Stimulated activated CD4-positive, alpha-beta T cell treated with anti-CD3 and anti-CD28 coated beads, Interleukin-12 subunit alpha, Interleukin-12 subunit beta, amount 100 ng/mL, for 4 hours (primary cell): Measurements from ENCODE around the gene FCER1G.
"Not testable (repeated sequence)": the region's sequence is repeated elsewhere in the genome, so short reads cannot be mapped to it uniquely, and the experiment has no call there.

Experiments used
- DNase-seq: peaks from one replicate; pipeline ENCODE4 v3.0.0-alpha.2; 2020

Gene FCER1G

GRCh38 chr1:161209790-161210409, 5.2 kb upstream of the FCER1G start:
- peak; percentile 54 for DNase-seq

- DNase-seq, result no peak
These were observed 726 bp upstream of the FCER1G start for GRCh38 chr1:161214369-161214768.

- DNase-seq, result no peak
These were observed 2.0 kb downstream of the FCER1G start for GRCh38 chr1:161216945-161217712.

- no peak for DNase-seq
These were observed 2.7 kb downstream of the FCER1G start for GRCh38 chr1:161217831-161218230.

- no peak for DNase-seq
These were observed 3.4 kb downstream of the FCER1G start for GRCh38 chr1:161218301-161219077.

- no peak for DNase-seq
These were observed 4.2 kb downstream of the FCER1G start for GRCh38 chr1:161219078-161219892.

GRCh38 chr1:161220002-161220401, 4.9 kb downstream of the FCER1G start:
- no peak for DNase-seq

GRCh38 chr1:161222175-161223019, 7.3 kb downstream of the FCER1G start:
- no peak for DNase-seq

- no peak for DNase-seq
These were observed 9.0 kb downstream of the FCER1G start for GRCh38 chr1:161223805-161224694.

- not testable (repeated sequence) for DNase-seq
These were observed 9.6 kb downstream of the FCER1G start for GRCh38 chr1:161224695-161225087.

GRCh38 chr1:161225178-161225533, 10.1 kb downstream of the FCER1G start:
- no peak for DNase-seq

GRCh38 chr1:161225534-161226319, 10.6 kb downstream of the FCER1G start, which contains the start of gene TOMM40L:
Gene TOMM40L, plus strand, starts transcription at chr1:161226060. Its CDS starts 430 bp downstream, at chr1:161226490.
- peak; percentile 78 for DNase-seq

GRCh38 chr1:161226320-161226711, 11.2 kb downstream of the FCER1G start:
- DNase-seq, result no peak

- DNase-seq, result no peak
These were observed 11.7 kb downstream of the FCER1G start for GRCh38 chr1:161226759-161227158.

- peak; percentile 88 for DNase-seq
These were observed 12.2 kb downstream of the FCER1G start for GRCh38 chr1:161227196-161227871.

GRCh38 chr1:161228032-161228431, 12.9 kb downstream of the FCER1G start:
- DNase-seq, result no peak

GRCh38 chr1:161229896-161230295, 14.8 kb downstream of the FCER1G start:
- no peak for DNase-seq

- no peak for DNase-seq
These were observed 15.7 kb downstream of the FCER1G start for GRCh38 chr1:161230762-161231161.

- DNase-seq, result no peak
These were observed 18.0 kb downstream of the FCER1G start for GRCh38 chr1:161233102-161233501.
